Keratinocyte (primary cell): Measurements from ENCODE around the gene PDXDC1.
"Not testable (repeated sequence)": the region's sequence is repeated elsewhere in the genome, so short reads cannot be mapped to it uniquely, and the experiment has no call there.

Experiments used
- CTCF ChIP-seq, 3 experiments: IDR thresholded peaks in 1 of 3; conservative IDR thresholded peaks in 1 of 3; optimal IDR thresholded peaks in 1 of 3; 2 replicates in 2 of 3; 3 replicates in 1 of 3; pipeline versions ENCODE3 to v1.5.1; 2011; ENCODE audit warnings: low read length in 3 of 3, mild to moderate bottlenecking in 3 of 3, moderate library complexity in 2 of 3, control low read depth in 1 of 3, inconsistent platforms in 1 of 3; ENCODE audit not compliant: insufficient read depth in 2 of 3; ENCODE audit errors: extremely low read depth in 1 of 3
- EZH2 ChIP-seq: IDR thresholded peaks from one replicate; pipeline ENCODE4 v1.6.1; 2012; ENCODE audit warnings: inconsistent platforms, mild to moderate bottlenecking, low read length, moderate library complexity

- not testable (repeated sequence) for TF ChIP-seq EZH2; CTCF (optimal IDR thresholded peaks at IDR 0.05 in 1 of 3, IDR thresholded peaks at IDR 0.05 in 1 of 3, conservative IDR thresholded peaks at IDR 0.05 in 1 of 3; ENCODE audit: extremely low read depth in 1 of 3, insufficient read depth in 2 of 3, low read length in 3 of 3)
Measured at GRCh38 chr16:15012941-15013340, 38.1 kb downstream of the PDXDC1 start.
